B cell (primary cell): ENCODE data around the gene NCAPG.

Experiments used
- EZH2 ChIP-seq: IDR thresholded peaks from 2 replicates; pipeline ENCODE4 v1.6.1; 2012; ENCODE audit warnings: borderline replicate concordance, low read depth, mild to moderate bottlenecking, moderate library complexity, low read length; ENCODE audit not compliant: insufficient read depth, poor library complexity, severe bottlenecking
- TF ChIP-seq, protein P1 (sequence below): fragments of 200-600 bp; IDR thresholded peaks from one replicate; pipeline ENCODE4 v1.8.0; 2022; ENCODE audit warnings: antibody characterized with exemption, mild to moderate bottlenecking

DNA sequence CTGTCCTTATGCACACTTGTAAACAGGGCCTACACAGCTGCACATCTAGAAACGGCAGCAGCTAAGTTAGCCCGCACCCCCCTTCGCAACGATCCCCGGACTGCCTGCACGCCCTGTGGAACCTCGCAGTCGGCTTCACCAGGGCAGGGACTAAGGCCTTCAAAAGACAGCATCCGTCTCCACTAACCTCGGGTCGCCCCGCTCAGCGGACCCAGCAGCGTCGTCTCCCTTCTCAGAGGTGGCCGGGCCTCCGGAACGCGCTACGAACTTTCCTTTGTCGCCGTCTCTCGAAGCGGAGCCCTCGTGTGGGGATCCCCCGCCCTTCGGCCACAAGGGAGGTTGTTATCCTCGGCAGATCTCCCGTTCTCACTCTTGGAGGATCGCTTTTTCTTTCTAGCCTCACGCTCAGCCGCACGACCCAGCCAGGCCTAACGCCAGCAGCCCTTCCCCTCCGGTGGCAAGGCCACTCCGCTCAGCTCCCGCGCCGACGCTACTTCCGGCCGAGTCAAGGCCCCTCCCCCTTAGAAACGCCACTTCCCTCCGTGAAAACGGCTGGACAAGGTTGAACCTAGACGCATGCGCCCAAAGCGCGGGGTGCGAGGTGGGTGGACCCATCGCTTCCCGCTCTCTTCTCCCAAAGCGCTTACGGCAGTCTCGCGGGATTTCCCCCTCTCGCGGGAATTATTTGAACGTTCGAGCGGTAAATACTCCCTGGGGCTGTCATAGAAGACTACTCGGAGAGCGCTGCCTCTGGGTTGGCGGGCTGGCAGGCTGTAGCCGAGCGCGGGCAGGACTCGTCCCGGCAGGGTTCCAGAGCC lies at the start of gene NCAPG, which contains the start of gene DCAF16:
- TF ChIP-seq, protein P1, sequence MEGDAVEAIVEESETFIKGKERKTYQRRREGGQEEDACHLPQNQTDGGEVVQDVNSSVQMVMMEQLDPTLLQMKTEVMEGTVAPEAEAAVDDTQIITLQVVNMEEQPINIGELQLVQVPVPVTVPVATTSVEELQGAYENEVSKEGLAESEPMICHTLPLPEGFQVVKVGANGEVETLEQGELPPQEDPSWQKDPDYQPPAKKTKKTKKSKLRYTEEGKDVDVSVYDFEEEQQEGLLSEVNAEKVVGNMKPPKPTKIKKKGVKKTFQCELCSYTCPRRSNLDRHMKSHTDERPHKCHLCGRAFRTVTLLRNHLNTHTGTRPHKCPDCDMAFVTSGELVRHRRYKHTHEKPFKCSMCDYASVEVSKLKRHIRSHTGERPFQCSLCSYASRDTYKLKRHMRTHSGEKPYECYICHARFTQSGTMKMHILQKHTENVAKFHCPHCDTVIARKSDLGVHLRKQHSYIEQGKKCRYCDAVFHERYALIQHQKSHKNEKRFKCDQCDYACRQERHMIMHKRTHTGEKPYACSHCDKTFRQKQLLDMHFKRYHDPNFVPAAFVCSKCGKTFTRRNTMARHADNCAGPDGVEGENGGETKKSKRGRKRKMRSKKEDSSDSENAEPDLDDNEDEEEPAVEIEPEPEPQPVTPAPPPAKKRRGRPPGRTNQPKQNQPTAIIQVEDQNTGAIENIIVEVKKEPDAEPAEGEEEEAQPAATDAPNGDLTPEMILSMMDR: no peak
- no peak for TF ChIP-seq EZH2
